ENCODE results near the gene G6PC1.

GRCh38 chr17:42950044-42950783 is 49.6 kb downstream of the G6PC1 start:
- TF ChIP-seq CTCF (IDR thresholded peaks at IDR 0.05; ENCODE audit: insufficient read depth, low read length, poor library complexity, severe bottlenecking), result no peak
- no peak for TF ChIP-seq EZH2phosphoT487 (conservative IDR thresholded peaks at IDR 0.05; ENCODE audit: low read length)
